Measurements from ENCODE around the gene JKAMP.

GRCh38 chr14:59540852-59541251, 56.5 kb downstream of the JKAMP start:
- TF ChIP-seq RXRA (IDR thresholded peaks at IDR 0.05) (no peak), JUND (IDR thresholded peaks at IDR 0.05) (no peak), MAX (IDR thresholded peaks at IDR 0.05) (no peak), CTCF (IDR thresholded peaks at IDR 0.05; ENCODE audit: low read depth, low read length, missing input control) (no peak), RAD21 (IDR thresholded peaks at IDR 0.05) (no peak), REST (IDR thresholded peaks at IDR 0.05) (no peak), YY1 (IDR thresholded peaks at IDR 0.05) (no peak), GABPA (IDR thresholded peaks at IDR 0.05 in 1 of 2, conservative IDR thresholded peaks at IDR 0.05 in 1 of 2) (no peak), NR2F2 (IDR thresholded peaks at IDR 0.05) (no peak)
